22Rv1 (cell line): ENCODE measurements around the gene ENAM.

Source experiments
- ZFX ChIP-seq: fragments of 450-650 bp; IDR thresholded peaks from 2 replicates; pipeline ENCODE4 v1.6.1; 2017; ENCODE audit warnings: antibody characterized with exemption, borderline replicate concordance
- TF ChIP-seq, protein P1 (sequence below): fragments of 450-650 bp; IDR thresholded peaks from 2 replicates; pipeline ENCODE4 v1.5.1; 2017; ENCODE audit warnings: mild to moderate bottlenecking

DNA sequence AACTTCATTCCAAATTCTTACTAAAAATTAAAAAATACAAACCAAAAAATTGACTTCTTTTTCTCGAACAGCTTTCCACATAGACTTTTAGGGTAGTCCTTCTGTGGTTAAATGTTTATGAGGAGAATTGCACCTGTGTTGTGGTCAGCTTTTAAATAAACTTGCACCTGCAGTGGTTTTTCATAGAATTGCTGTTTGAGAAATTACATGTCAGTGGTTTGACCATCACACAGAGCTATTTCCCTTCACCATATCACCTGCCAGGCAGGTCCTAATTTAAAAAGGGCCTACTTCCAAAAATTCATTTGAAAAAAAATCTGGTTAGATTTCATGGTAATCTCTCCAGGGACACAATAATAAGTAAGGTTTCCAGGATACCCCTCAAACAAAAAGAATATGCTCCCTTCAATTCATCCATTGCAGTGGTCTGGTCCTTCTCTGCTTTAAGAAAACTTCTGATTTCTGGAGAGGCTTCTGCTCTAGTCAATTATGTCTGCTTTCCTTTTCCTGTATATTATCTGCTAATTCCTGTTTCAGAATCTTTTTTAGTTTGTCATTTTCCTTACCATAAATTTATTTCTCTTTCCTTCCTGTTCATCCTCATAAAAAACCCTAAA is 49.9 kb downstream of the ENAM start:
- TF ChIP-seq, protein P1, sequence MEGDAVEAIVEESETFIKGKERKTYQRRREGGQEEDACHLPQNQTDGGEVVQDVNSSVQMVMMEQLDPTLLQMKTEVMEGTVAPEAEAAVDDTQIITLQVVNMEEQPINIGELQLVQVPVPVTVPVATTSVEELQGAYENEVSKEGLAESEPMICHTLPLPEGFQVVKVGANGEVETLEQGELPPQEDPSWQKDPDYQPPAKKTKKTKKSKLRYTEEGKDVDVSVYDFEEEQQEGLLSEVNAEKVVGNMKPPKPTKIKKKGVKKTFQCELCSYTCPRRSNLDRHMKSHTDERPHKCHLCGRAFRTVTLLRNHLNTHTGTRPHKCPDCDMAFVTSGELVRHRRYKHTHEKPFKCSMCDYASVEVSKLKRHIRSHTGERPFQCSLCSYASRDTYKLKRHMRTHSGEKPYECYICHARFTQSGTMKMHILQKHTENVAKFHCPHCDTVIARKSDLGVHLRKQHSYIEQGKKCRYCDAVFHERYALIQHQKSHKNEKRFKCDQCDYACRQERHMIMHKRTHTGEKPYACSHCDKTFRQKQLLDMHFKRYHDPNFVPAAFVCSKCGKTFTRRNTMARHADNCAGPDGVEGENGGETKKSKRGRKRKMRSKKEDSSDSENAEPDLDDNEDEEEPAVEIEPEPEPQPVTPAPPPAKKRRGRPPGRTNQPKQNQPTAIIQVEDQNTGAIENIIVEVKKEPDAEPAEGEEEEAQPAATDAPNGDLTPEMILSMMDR = no peak
- no peak for TF ChIP-seq ZFX
